H1 (cell line): Measurements from ENCODE around the gene GPS1. TPM values are rescaled to one million over a fixed set of nuclear protein-coding genes. Genes with fewer than 3 reads are reported as not detected.

Experiments used
- HDAC2 ChIP-seq, 2 experiments: fragments of 300-600 bp in 1 of 2; sonication (generic) in 1 of 2; IDR thresholded peaks; 2 replicates each; pipeline ENCODE4 v1.6.1; 2011 to 2012; ENCODE audit warnings: low read depth in 2 of 2, low read length in 2 of 2, mild to moderate bottlenecking in 2 of 2, moderate library complexity in 2 of 2, borderline replicate concordance in 1 of 2, inconsistent platforms in 1 of 2
- JUND ChIP-seq: IDR thresholded peaks from 2 replicates; pipeline ENCODE4 v1.6.1; 2011; ENCODE audit warnings: mild to moderate bottlenecking, improper control_type of control experiment, low read length
- POLR2A ChIP-seq, 2 experiments: IDR thresholded peaks; 1 replicate in 1 of 2; 2 replicates in 1 of 2; pipeline ENCODE4 v1.6.1; 2011; ENCODE audit warnings: low read depth in 2 of 2, low read length in 2 of 2, mild to moderate bottlenecking in 2 of 2; ENCODE audit errors: control extremely low read depth in 1 of 2
- RFX5 ChIP-seq: IDR thresholded peaks from 2 replicates; pipeline ENCODE4 v1.6.1; 2011; ENCODE audit warnings: low read depth, low read length, improper control_type of control experiment, borderline replicate concordance
- SIX5 ChIP-seq: IDR thresholded peaks from 2 replicates; pipeline ENCODE4 v1.6.1; 2011; ENCODE audit warnings: mild to moderate bottlenecking, low read depth, low read length
- polyA plus RNA-seq, 7 experiments: library from polyadenylated mRNA; depleted of rRNA in 3 of 7; stranded (reverse) in 5 of 7; unstranded in 2 of 7; fragments of >200 nt in 5 of 7; fragments of 200-250 nt in 2 of 7; gene quantifications; 1 replicate in 5 of 7; 2 replicates in 1 of 7; 4 replicates in 1 of 7; pipeline versions ENCODE4 v1.2.1 to v1.2.3, GENCODE V29; 2011 to 2013; ENCODE audit warnings: missing spikeins in 2 of 7, mixed read lengths in 2 of 7
- total RNA-seq: library from RNA; stranded (reverse); fragmentation: NEBNext Ultra II Directional; extraction: Animal tissue kit (Norgen Biotek cat#: 25700); gene quantifications from 2 replicates; pipeline ENCODE4 v1.2.1, GENCODE V29; 2021
- TF ChIP-seq, protein P1 (sequence below): IDR thresholded peaks from 2 replicates; pipeline ENCODE4 v1.6.1; 2011; ENCODE audit warnings: low read depth, mild to moderate bottlenecking, low read length; ENCODE audit not compliant: insufficient read depth

The GPS1 gene
- total and polyA plus RNA-seq, 2 of the 8 experiments (the other 6 are each of a cell fraction or from before 2014, with no cell fraction given), result 153 to 277 TPM

- TF ChIP-seq HDAC2 (IDR thresholded peaks at IDR 0.05; ENCODE audit: borderline replicate concordance in 1 of 2, low read depth in 2 of 2, low read length in 2 of 2), result no peak
- no peak for TF ChIP-seq JUND
- TF ChIP-seq POLR2A (IDR thresholded peaks at IDR 0.05; ENCODE audit: control extremely low read depth in 1 of 2, low read depth in 2 of 2, low read length in 2 of 2), result peak; percentile 2 to 3; a peak in 1 of 3 replicates
- TF ChIP-seq, protein P1, sequence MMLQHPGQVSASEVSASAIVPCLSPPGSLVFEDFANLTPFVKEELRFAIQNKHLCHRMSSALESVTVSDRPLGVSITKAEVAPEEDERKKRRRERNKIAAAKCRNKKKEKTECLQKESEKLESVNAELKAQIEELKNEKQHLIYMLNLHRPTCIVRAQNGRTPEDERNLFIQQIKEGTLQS, result no peak
- no peak for TF ChIP-seq RFX5
- TF ChIP-seq SIX5, result no peak
Measured at GRCh38 chr17:82076018-82076784, 24.5 kb downstream of the GPS1 start (continued).
